HCT116 (cell line): Measurements from ENCODE around the gene TCEA3. TPM values are rescaled to one million over a fixed set of nuclear protein-coding genes. Genes with fewer than 3 reads are reported as not detected.

Experiments
- ATAC-seq: fragments of 200-7000 bp; cut with Tn5 transposase; 2 replicates; pipeline ENCODE4 v1.9.1; 2020; ENCODE audit warnings: mild to moderate bottlenecking, moderate library complexity
- BruUV-seq: library from RNA; stranded (reverse); fragments of 400-500 nt; replicated peaks from 2 replicates; lab custom pipeline; 2021; lab: Mats Ljungman, UMichigan
- CTCF ChIA-PET: fragments of 300-600 bp; sonication (Branson Sonifier 250); formaldehyde crosslinking; loops from one replicate; lab custom pipeline; 2021; ENCODE audit warnings: antibody characterized with exemption; lab: Charles Lee
- POLR2A ChIA-PET: fragments of 300-600, 350-600 bp; sonication (Branson Sonifier 250); formaldehyde crosslinking; loops from one replicate; lab custom pipeline; 2021; ENCODE audit warnings: antibody characterized with exemption; lab: Charles Lee
- RAD21 ChIA-PET, 2 experiments: fragments of 300-600 bp; sonication (Branson Sonifier 250); formaldehyde crosslinking; loops; one replicate each; lab custom pipeline; 2023; ENCODE audit warnings: low total read pairs in 2 of 2; ENCODE audit not compliant: uncharacterized antibody in 2 of 2, unreplicated experiment in 2 of 2, low non-redundant PET in 1 of 2; lab: Charles Lee
- DNase-seq: peaks from one replicate; pipeline ENCODE4 v3.0.0-alpha.2; 2010; ENCODE audit warnings: low read depth, low spot score
- H2AFZ ChIP-seq: fragments of 200-600 bp; shearing (Covaris generic), sonication (generic); 2 replicates; pipeline ENCODE4 v1.6.1; 2017; ENCODE audit warnings: low read depth, mixed run types, mixed read lengths, antibody characterized with exemption, low read length; ENCODE audit not compliant: poor library complexity, severe bottlenecking
- H3K27ac ChIP-seq: 2 replicates; pipeline ENCODE4 v1.5.1; 2012; ENCODE audit warnings: low read depth, low read length
- H3K27me3 ChIP-seq: fragments of 200-600 bp; sonication (generic); 2 replicates; pipeline ENCODE4 v1.6.1; 2016; ENCODE audit warnings: mixed run types, low read length, mixed read lengths; ENCODE audit not compliant: insufficient read depth
- H3K36me3 ChIP-seq, 2 experiments: fragments of 200-500 bp in 1 of 2; fragments of 200-600 bp in 1 of 2; sonication (Bioruptor generic) in 1 of 2; sonication (generic) in 1 of 2; 2 replicates each; pipeline versions ENCODE4 v1.5.1 to v1.6.1; 2014 to 2016; ENCODE audit warnings: low read length in 2 of 2, inconsistent platforms in 1 of 2, mixed read lengths in 1 of 2, mixed run types in 1 of 2; ENCODE audit not compliant: insufficient read depth in 2 of 2, control insufficient read depth in 1 of 2
- H3K4me1 ChIP-seq, 2 experiments: fragments of 200-600 bp in 1 of 2; sonication (generic) in 1 of 2; 2 replicates each; pipeline versions ENCODE4 v1.5.1 to v1.6.1; 2012 to 2017; ENCODE audit warnings: low read length in 2 of 2, inconsistent platforms in 1 of 2, mild to moderate bottlenecking in 1 of 2, mixed read lengths in 1 of 2, mixed run types in 1 of 2, moderate library complexity in 1 of 2; ENCODE audit not compliant: insufficient read depth in 2 of 2, control insufficient read depth in 1 of 2
- H3K4me2 ChIP-seq: fragments of 200-600 bp; sonication (generic); 2 replicates; pipeline ENCODE4 v1.6.1; 2017; ENCODE audit warnings: mixed run types, low read length, mixed read lengths
- H3K4me3 ChIP-seq, 2 experiments: fragments of 200-600 bp in 1 of 2; sonication (generic) in 1 of 2; replicated peaks in 1 of 2; 2 replicates each; pipeline ENCODE4 v1.5.1; 2011 to 2016; ENCODE audit warnings: low read length in 2 of 2, control low read depth in 1 of 2, low read depth in 1 of 2, mild to moderate bottlenecking in 1 of 2, mixed read lengths in 1 of 2, mixed run types in 1 of 2
- H3K79me2 ChIP-seq: fragments of 200-600 bp; sonication (generic); 2 replicates; pipeline ENCODE4 v1.6.1; 2017; ENCODE audit warnings: mild to moderate bottlenecking, mixed run types, low read length, moderate library complexity, mixed read lengths; ENCODE audit not compliant: insufficient read depth
- H3K9ac ChIP-seq: fragments of 200-600 bp; sonication (generic); 2 replicates; pipeline ENCODE4 v1.6.1; 2016; ENCODE audit warnings: low read length, mixed read lengths
- H3K9me2 ChIP-seq: fragments of 200-600 bp; sonication (generic), shearing (Covaris generic); 2 replicates; pipeline ENCODE4 v1.6.1; 2017; ENCODE audit warnings: mixed run types, mild to moderate bottlenecking, moderate library complexity; ENCODE audit not compliant: insufficient read depth
- H3K9me3 ChIP-seq, 2 experiments: fragments of 200-500 bp in 1 of 2; fragments of 200-600 bp in 1 of 2; sonication (Bioruptor generic) in 1 of 2; sonication (generic) in 1 of 2; 2 replicates each; pipeline ENCODE4 v1.6.1; 2014 to 2017; ENCODE audit warnings: low read length in 2 of 2, mixed read lengths in 2 of 2, inconsistent platforms in 1 of 2, low read depth in 1 of 2, mild to moderate bottlenecking in 1 of 2, mixed run types in 1 of 2, moderate library complexity in 1 of 2; ENCODE audit not compliant: control insufficient read depth in 1 of 2, insufficient read depth in 1 of 2
- H4K20me1 ChIP-seq: fragments of 200-600 bp; sonication (generic), shearing (Covaris generic); 2 replicates; pipeline ENCODE4 v1.6.1; 2017; ENCODE audit warnings: mixed run types, mild to moderate bottlenecking, moderate library complexity; ENCODE audit not compliant: insufficient read depth
- CBX3 ChIP-seq: IDR thresholded peaks from 2 replicates; pipeline ENCODE4 v1.6.1; 2012; ENCODE audit warnings: low read depth
- CEBPB ChIP-seq: IDR thresholded peaks from 2 replicates; pipeline ENCODE4 v1.6.1; 2012; ENCODE audit warnings: low read depth
- EZH2 ChIP-seq: fragments of 200-600 bp; sonication (generic); IDR thresholded peaks from 2 replicates; pipeline ENCODE4 v1.6.1; 2017; ENCODE audit warnings: antibody characterized with exemption, mixed run types
- EZH2phosphoT487 ChIP-seq: fragments of 200-600 bp; IDR thresholded peaks from 2 replicates; pipeline ENCODE4 v1.6.1; 2018; ENCODE audit warnings: antibody characterized with exemption, borderline replicate concordance
- FOSL1 ChIP-seq: IDR thresholded peaks from 2 replicates; pipeline ENCODE4 v1.6.1; 2012; ENCODE audit warnings: low read depth
- JUND ChIP-seq: IDR thresholded peaks from 2 replicates; pipeline ENCODE4 v1.6.1; 2012
- POLR2A ChIP-seq: IDR thresholded peaks from 2 replicates; pipeline ENCODE4 v1.7.0; 2011; ENCODE audit warnings: borderline replicate concordance; ENCODE audit not compliant: insufficient read depth, insufficient read length; ENCODE audit errors: extremely low read depth
- POLR2AphosphoS5 ChIP-seq: IDR thresholded peaks from 2 replicates; pipeline ENCODE4 v1.6.1; 2011; ENCODE audit warnings: mild to moderate bottlenecking, low read depth, low read length, moderate library complexity
- RAD21 ChIP-seq: IDR thresholded peaks from 2 replicates; pipeline ENCODE4 v1.6.1; 2012; ENCODE audit warnings: low read depth, mild to moderate bottlenecking
- SIN3A ChIP-seq: IDR thresholded peaks from 2 replicates; pipeline ENCODE4 v1.6.1; 2012; ENCODE audit warnings: low read depth
- SP1 ChIP-seq: IDR thresholded peaks from 2 replicates; pipeline ENCODE4 v1.6.1; 2012; ENCODE audit warnings: low read depth
- SRF ChIP-seq: IDR thresholded peaks from 2 replicates; pipeline ENCODE4 v1.6.1; 2012; ENCODE audit warnings: low read depth
- TCF7L2 ChIP-seq: IDR thresholded peaks from 2 replicates; pipeline ENCODE4 v1.7.0; 2011; ENCODE audit warnings: borderline replicate concordance, inconsistent platforms; ENCODE audit not compliant: insufficient read depth, insufficient read length; ENCODE audit errors: extremely low read depth
- YY1 ChIP-seq: IDR thresholded peaks from 2 replicates; pipeline ENCODE4 v1.6.1; 2011; ENCODE audit warnings: low read length, low read depth, moderate library complexity, mild to moderate bottlenecking; ENCODE audit not compliant: insufficient replicate concordance; ENCODE audit errors: extremely low read depth
- ZFX ChIP-seq: fragments of 450-650 bp; IDR thresholded peaks from 2 replicates; pipeline ENCODE4 v1.6.1; 2017
- intact Hi-C: fragments of 100-400 bp; cut with micrococcal nuclease; formaldehyde crosslinking; loops from 2 replicates; pipeline ENCODE4 v1.10.0; 2022
- total RNA-seq: library from RNA; stranded (reverse); gene quantifications from one replicate; pipeline ENCODE4 v1.2.1, GENCODE V29; 2021; ENCODE audit not compliant: unreplicated experiment
- TF ChIP-seq, protein P1 (sequence below): IDR thresholded peaks from 2 replicates; pipeline ENCODE4 v1.6.1; 2011; ENCODE audit warnings: mild to moderate bottlenecking, low read length, moderate library complexity; ENCODE audit not compliant: insufficient replicate concordance; ENCODE audit errors: extremely low read depth
- TF ChIP-seq, protein P2 (sequence below): IDR thresholded peaks from 2 replicates; pipeline ENCODE4 v1.6.1; 2012; ENCODE audit warnings: low read depth
- TF ChIP-seq, protein P3 (sequence below): IDR thresholded peaks from 2 replicates; pipeline ENCODE4 v1.6.1; 2012

The TCEA3 gene
- total RNA-seq, 1 experiment from 2014 or later = 3.7 TPM

DNA sequence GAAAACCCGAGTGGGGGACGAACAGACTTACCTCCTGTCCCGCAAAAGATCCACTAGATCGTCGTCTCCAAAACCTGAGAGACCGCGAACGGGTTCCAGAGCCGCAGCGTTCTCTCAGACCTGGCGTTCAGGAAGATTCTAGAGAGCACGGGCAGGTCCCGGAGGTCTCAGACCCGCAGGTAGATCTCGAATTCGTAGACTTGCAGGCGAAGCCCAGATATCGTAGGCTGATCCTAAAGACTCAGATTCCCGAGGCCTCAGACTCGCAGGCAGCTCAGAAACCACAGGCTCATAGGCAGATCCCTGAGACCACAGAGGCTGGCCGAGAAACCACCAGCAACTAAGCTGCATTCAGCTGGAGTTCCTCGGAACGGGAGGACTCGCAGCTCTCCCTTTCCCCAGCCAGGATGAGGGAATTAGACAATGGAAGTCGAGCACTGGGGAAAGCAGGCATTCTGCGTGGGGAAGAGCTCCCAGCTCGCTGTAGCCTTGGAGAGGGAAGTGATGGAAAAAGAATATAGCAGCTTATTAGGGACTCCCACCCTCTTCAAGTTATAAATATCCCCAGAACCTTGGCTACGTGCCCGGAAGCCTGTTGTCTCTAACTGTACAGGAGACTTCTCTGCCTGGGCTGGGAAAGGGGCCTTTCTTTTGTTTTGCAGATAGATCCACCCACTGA is 55.1 kb downstream of the TCEA3 start, which contains the start of gene ZNF436 (continued):
- TF ChIP-seq FOSL1 = no peak

DNA sequence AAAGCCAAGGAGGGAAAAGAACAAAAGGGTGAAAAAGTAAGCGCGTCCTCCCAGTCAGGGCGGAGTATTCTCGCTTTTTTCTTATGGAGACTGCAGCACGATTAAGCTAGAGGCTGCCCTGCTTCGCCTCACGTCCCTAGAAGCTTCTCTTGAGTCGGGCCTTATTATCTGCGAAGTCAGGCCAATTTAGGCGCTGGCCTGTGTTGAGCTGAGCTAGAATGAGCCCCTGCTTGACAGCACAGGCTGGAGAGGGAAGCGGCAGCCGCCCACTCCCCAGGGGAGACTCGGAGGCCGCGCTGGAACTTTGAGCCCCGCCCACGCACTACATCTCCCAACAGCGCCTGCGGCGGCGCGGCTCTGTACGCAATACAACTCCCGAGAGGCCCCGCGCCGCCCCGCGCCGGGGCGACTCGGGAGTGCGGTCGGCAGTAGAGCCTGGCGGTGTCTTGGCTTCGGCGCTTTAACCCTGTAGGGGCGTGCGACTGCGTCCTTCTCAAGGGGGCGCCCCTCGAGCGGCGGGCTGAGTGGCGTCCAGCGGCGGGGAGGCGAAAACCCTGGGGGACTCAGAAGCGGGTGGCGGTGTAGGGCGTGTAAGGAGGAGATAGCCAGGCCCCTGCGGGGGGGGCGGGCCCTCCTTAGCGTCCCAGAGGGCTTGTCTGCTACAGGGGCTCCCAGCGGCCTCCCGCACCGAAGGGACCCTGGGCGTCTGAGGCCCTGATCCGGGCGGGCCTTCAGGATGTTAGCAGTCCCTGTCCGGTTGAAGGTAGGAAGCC is 55.8 kb downstream of the TCEA3 start:
- peak overlapping the region; percentile 90 for H3K27ac ChIP-seq
- H3K36me3 ChIP-seq = peaks cover 0 to 9% of the 10 kb centered on the region in 2 experiments; a peak in 1 of 4 replicates
- H3K9ac ChIP-seq = peak overlapping the region; percentile 92
- peaks cover 16% of the 10 kb centered on the region for H3K79me2 ChIP-seq
- H3K27me3 ChIP-seq = no peaks in the 10 kb centered on the region
- ATAC-seq = peak; percentile 80
- intact Hi-C loops = loop anchor here (2.0 kb wide), 1 partner anchor 36 kb away; no protein-coding TSS in a partner anchor
- CTCF ChIA-PET = interaction anchor here (0.8 to 3.3 kb wide), 4 partner anchors 22 to 128 kb away, joined by 3 to 21 read pairs (median 6); partner anchors contain the start of gene HNRNPR
- H2AFZ ChIP-seq = peak overlapping the region; percentile 100
- peaks cover 23 to 33% of the 10 kb centered on the region in 2 experiments for H3K4me1 ChIP-seq
- peaks cover 0 to 11% of the 10 kb centered on the region in 2 experiments; a peak in 2 of 4 replicates for H3K9me3 ChIP-seq
- no peaks in the 10 kb centered on the region for H3K9me2 ChIP-seq
- POLR2A ChIA-PET = interaction anchor here (1.0 to 3.3 kb wide), 6 partner anchors 8 to 116 kb away, joined by 3 to 30 read pairs (median 6); partner anchors contain the start of gene HNRNPR
- peak; percentile 80 for DNase-seq
- H4K20me1 ChIP-seq = no peaks in the 10 kb centered on the region
- BruUV-seq = no TSS peak
- RAD21 ChIA-PET = interaction anchor here (0.6 to 1.2 kb wide), 3 partner anchors 24 to 35 kb away, joined by 3 to 6 read pairs (median 5); partner anchors contain the start of gene HNRNPR (in 2 of the 2)
- peak overlapping the region; percentile 65 to 69 for H3K4me3 ChIP-seq
- H3K4me2 ChIP-seq = peak overlapping the region; percentile 100
- TF ChIP-seq POLR2A = peak; percentile 83
- peak; percentile 57; the same call in 1 of the 2 replicates for TF ChIP-seq SIN3A
- peak; percentile 88 for TF ChIP-seq ZFX
- peak; percentile 82 for TF ChIP-seq YY1
- peak; percentile 42; the same call in 1 of the 2 replicates for TF ChIP-seq RAD21
- TF ChIP-seq, protein P1, sequence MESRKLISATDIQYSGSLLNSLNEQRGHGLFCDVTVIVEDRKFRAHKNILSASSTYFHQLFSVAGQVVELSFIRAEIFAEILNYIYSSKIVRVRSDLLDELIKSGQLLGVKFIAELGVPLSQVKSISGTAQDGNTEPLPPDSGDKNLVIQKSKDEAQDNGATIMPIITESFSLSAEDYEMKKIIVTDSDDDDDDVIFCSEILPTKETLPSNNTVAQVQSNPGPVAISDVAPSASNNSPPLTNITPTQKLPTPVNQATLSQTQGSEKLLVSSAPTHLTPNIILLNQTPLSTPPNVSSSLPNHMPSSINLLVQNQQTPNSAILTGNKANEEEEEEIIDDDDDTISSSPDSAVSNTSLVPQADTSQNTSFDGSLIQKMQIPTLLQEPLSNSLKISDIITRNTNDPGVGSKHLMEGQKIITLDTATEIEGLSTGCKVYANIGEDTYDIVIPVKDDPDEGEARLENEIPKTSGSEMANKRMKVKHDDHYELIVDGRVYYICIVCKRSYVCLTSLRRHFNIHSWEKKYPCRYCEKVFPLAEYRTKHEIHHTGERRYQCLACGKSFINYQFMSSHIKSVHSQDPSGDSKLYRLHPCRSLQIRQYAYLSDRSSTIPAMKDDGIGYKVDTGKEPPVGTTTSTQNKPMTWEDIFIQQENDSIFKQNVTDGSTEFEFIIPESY = peak; percentile 40
- no peak; the same call in none of the 2 replicates for TF ChIP-seq SP1
- no peak for TF ChIP-seq JUND
- TF ChIP-seq POLR2AphosphoS5 = peak; percentile 95
- TF ChIP-seq, protein P2, sequence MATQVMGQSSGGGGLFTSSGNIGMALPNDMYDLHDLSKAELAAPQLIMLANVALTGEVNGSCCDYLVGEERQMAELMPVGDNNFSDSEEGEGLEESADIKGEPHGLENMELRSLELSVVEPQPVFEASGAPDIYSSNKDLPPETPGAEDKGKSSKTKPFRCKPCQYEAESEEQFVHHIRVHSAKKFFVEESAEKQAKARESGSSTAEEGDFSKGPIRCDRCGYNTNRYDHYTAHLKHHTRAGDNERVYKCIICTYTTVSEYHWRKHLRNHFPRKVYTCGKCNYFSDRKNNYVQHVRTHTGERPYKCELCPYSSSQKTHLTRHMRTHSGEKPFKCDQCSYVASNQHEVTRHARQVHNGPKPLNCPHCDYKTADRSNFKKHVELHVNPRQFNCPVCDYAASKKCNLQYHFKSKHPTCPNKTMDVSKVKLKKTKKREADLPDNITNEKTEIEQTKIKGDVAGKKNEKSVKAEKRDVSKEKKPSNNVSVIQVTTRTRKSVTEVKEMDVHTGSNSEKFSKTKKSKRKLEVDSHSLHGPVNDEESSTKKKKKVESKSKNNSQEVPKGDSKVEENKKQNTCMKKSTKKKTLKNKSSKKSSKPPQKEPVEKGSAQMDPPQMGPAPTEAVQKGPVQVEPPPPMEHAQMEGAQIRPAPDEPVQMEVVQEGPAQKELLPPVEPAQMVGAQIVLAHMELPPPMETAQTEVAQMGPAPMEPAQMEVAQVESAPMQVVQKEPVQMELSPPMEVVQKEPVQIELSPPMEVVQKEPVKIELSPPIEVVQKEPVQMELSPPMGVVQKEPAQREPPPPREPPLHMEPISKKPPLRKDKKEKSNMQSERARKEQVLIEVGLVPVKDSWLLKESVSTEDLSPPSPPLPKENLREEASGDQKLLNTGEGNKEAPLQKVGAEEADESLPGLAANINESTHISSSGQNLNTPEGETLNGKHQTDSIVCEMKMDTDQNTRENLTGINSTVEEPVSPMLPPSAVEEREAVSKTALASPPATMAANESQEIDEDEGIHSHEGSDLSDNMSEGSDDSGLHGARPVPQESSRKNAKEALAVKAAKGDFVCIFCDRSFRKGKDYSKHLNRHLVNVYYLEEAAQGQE = no peak
- TF ChIP-seq CBX3 = no peak
- TF ChIP-seq, protein P3, sequence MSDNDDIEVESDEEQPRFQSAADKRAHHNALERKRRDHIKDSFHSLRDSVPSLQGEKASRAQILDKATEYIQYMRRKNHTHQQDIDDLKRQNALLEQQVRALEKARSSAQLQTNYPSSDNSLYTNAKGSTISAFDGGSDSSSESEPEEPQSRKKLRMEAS = peak; percentile 40; the same call in 1 of the 2 replicates
- no peak for TF ChIP-seq EZH2
- TF ChIP-seq SRF = peak; percentile 69; the same call in 1 of the 2 replicates
- no peak for TF ChIP-seq EZH2phosphoT487
- TF ChIP-seq TCF7L2 = peak; percentile 29
- no peak for TF ChIP-seq CEBPB
